Muscle of back (tissue), 13 donors: ENCODE measurements around the gene COQ5. TPM values are rescaled to one million over a fixed set of nuclear protein-coding genes. Genes with fewer than 3 reads are reported as not detected.

Experiments used
- DNase-seq, 3 donors: peaks; one replicate each; pipeline versions ENCODE4 v3.0.0 to v3.0.0-alpha.2; 2013
- long read RNA-seq, 9 donors: transcript quantifications; one replicate each; lab custom pipeline, GENCODE V29; 2026
- polyA plus RNA-seq, 10 donors: library from polyadenylated mRNA; unstranded; fragments of 120-200 nt; gene quantifications; one replicate each; pipeline ENCODE4 v1.2.1, GENCODE V29; 2013; ENCODE audit not compliant: insufficient read length in 10 of 10

COQ5 gene, protein sequence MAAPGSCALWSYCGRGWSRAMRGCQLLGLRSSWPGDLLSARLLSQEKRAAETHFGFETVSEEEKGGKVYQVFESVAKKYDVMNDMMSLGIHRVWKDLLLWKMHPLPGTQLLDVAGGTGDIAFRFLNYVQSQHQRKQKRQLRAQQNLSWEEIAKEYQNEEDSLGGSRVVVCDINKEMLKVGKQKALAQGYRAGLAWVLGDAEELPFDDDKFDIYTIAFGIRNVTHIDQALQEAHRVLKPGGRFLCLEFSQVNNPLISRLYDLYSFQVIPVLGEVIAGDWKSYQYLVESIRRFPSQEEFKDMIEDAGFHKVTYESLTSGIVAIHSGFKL
- 10 to 100 TPM; 29.2 to 43.2 (median 35.4) TPM for polyA plus RNA-seq
- long read RNA-seq, donor 1, transcript COQ5-201 (7 exons, 1,535 nt): major isoform, 7 of 8 reads
- long read RNA-seq, donor 1, partial matches to known transcripts: 0 of 8 reads
- long read RNA-seq, donor 1, other reads (novel, unspliced or antisense): 0 of 8 reads
- long read RNA-seq, donor 2, transcript COQ5-201 (7 exons, 1,535 nt): major isoform, 13 of 56 reads
- long read RNA-seq, donor 2, partial matches to known transcripts: 43 of 56 reads
- long read RNA-seq, donor 2, other reads (novel, unspliced or antisense): 0 of 56 reads
- long read RNA-seq, donor 3: 0 reads
- long read RNA-seq, donor 4, transcript COQ5-201 (7 exons, 1,535 nt): major isoform, 9 of 65 reads
- long read RNA-seq, donor 4, partial matches to known transcripts: 49 of 65 reads
- long read RNA-seq, donor 4, other reads (novel, unspliced or antisense): 7 of 65 reads
- long read RNA-seq, donor 5, transcript COQ5-201 (7 exons, 1,535 nt): major isoform, 17 of 33 reads
- long read RNA-seq, donor 5, partial matches to known transcripts: 10 of 33 reads
- long read RNA-seq, donor 5, other reads (novel, unspliced or antisense): 6 of 33 reads
- long read RNA-seq, donor 6, transcript COQ5-201 (7 exons, 1,535 nt): major isoform, 9 of 20 reads
- long read RNA-seq, donor 6, partial matches to known transcripts: 9 of 20 reads
- long read RNA-seq, donor 6, other reads (novel, unspliced or antisense): 0 of 20 reads
- long read RNA-seq, donor 7, transcript COQ5-201 (7 exons, 1,535 nt): major isoform, 6 of 6 reads
- long read RNA-seq, donor 7, partial matches to known transcripts: 0 of 6 reads
- long read RNA-seq, donor 7, other reads (novel, unspliced or antisense): 0 of 6 reads
- long read RNA-seq, donor 8, partial matches to known transcripts: 0 of 4 reads
- long read RNA-seq, donor 8, other reads (novel, unspliced or antisense): 0 of 4 reads
- long read RNA-seq, donor 9, partial matches to known transcripts: 7 of 8 reads
- long read RNA-seq, donor 9, other reads (novel, unspliced or antisense): 0 of 8 reads

DNA sequence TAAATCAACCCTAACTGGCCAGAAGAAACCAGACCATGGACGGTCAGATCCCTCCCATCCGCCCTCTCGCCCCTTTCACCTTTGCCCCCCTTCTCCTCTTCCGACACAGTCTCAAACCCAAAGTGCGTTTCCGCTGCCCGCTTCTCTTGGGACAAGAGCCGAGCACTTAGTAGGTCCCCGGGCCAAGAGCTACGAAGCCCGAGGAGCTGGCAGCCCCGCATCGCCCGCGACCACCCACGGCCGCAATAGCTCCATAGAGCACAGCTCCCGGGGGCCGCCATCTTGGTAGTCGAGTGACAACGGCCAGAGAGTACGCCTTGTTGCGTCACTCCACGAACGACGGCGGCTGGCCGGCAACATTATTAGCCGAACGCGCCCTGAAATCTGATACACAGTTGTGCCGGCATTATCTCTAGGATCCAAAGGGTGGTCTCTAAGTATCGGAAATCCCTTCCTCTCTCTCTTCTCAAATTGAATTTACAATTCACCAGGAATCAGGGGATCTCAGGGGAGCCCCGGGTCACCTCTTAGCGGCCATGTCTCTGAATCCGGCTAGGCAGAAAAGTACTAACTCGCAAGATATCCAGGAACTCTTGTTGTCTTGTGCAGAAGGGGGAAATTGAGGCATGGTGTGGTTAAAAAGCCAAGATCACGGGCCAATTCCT, at the start of gene COQ5:
Gene COQ5 (minus strand): TSS at position 298 of the 665 bp plus-strand sequence. CDS start 17 bp downstream, at position 281.
- peak; percentile 90 to 98 (median 94) for DNase-seq

DNA sequence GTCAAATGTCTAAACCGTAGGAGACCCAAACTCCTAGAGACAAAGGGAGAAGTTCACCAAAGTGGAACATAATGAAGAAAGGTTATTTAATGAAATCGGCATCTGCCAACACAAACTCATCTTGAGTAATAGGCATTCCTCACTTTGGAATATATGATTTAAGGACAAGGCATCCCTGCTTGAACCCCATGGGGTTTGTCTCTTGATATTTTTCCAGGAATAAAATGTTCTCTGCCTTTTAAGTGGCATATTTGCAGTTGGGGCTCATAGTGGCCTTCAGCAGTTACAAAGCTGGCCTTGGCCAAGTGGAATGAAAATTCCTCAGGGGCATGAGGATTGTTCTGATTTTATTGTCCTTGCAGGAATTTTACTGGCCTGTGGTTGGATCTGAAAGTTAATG, 45.1 kb upstream of the COQ5 start:
- no peak for DNase-seq

DNA sequence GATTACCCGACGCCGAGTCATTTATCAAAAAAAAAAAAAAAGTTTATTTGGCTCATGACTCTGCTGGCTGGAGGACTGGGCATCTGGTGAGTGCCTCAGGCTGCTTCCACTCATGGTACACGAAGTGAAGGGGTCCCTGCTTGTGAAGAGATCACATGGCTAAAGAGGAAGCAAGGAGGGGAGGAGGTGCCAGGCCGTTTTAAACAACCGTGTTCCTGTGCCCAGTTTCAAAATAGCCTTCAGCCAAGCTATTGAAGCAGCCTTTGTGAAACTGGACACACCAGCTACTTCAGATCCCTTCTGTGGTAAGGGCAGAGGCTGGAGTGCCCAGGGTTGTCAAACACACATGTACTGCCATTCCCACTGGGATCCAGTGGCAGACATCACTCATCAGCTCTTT, 44.6 kb upstream of the COQ5 start:
- no peak for DNase-seq

DNA sequence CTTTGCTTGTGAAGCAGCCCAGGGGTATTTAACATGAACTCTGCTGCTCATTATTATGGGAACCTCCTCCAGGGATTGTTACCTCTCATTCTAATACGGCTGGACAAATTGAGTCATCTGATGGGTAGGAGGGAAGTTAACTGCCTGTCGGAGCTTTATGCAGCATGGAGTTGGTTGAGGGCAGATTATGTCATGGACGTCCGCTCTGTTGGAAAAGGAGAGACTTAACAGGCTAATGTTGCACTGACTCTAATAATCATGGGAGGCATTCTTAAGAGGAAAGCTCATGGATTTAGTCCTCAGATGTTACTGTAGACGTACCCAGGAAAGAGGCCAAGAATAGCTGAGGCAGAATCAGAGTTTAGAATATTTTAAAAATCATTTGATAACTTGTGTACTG, 42.3 kb upstream of the COQ5 start:
- no peak for DNase-seq

DNA sequence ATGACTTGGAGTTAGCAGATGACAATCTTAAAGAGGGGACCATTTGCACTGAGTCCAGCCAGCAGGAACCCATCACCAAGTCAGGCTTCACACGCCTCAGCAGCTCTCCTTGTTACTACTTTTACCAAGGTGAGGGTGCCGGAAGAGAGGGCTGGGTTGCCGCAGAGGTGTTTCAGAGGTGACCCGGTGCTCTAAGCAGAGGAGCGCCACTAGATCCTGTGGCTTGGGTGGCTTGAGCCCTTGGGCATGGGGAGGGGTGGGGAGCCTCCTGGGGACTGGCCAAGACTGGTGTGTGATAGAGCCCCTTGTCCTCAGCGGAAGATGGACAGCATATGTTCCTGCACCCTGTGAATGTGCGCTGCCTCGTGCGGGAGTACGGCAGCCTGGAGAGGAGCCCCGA, 34.5 kb upstream of the COQ5 start:
- DNase-seq: no peak

DNA sequence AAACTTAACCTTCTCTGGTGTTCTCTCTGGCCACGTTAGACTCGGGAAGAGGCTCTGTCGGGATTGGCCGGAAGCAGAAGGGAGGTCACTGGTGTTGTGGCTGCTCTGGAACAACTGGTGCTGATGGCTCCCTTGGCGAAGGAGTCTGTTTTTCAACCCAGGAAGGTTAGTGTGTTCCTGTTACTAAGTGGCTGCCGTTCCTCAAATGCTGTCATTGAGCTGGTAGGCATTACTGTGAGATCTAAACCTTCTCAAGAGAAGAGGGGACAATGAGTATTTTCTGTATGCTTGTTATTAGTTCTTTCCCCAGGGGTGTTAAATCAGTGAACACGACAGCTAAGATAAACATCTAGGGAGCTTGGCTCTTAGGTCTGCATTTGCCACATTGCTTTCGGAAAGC, 33.9 kb upstream of the COQ5 start:
- no peak for DNase-seq

DNA sequence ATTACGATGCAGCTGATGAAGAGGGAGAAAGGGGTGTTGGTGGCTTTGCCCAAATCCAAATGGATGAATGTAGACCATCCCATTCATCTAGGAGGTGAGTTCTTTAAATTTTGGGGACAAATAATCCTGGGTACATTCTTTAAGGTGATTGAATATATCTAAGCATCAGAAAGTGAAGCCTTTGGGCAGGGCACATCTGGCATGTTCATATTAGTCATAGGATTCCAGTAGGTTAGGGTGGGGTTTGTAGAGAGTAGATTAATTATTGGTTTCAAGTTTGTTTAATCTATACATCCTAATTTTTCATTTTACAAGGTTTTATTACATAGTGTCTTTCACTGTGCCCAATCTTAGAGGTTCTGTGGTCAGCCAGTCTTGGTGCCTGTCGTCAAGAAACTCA, 28.6 kb upstream of the COQ5 start:
- DNase-seq: no peak

DNA sequence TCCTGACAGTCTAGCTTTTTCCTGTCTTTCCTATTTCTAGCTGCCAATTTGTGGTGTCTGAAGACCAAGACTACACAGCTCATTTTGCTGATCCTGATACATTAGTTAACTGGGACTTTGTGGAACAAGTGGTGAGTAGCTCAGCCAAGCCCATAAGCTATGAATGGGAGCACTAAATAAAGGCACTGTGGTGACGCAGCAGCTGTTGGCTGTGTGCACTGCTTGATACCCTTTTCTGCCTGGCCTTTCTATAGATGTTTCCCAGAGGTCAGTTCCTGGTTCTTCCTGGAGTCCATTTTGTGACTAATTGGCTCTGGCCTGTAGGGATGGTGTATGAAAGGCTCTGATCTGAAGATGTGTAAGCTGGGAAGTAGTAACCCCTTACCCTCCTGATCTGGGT, 25.7 kb upstream of the COQ5 start:
- DNase-seq: peak in 1 of 3 donors; percentile 20

DNA sequence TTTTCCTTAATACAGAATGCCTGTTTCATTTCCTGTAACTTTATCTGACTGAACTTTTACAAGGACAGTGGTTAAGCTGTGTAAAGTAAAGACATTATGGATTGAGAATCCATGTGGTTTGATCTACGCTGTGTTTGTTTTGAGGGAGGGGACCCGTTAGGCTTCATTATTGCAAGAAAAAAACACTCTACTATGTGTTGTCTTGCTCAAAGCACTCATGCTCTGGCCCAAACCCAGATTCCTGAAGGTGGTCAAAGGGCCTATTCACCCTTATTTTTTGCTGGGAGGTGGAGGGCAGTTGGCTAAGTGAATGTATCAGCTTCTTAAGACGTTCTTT, 17.1 kb upstream of the COQ5 start:
- no peak for DNase-seq

DNA sequence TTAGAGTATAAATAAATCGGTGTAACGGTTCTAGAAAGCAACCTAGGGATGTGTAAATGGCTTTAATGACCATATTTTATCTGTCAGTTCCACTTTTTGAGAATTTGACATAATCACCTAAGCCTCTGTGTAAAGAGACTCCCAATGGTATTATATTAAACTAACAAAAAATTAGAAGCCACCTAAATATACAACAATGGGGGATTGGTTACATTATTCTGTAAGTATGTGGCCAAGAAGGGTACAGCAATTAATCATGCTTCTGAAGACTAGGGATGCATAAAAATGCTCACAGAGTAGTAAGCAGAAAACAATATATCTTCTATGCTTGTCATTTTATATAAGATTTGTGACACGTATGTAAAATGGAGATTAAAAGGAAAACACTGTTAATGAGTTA, 15.7 kb upstream of the COQ5 start:
- no peak for DNase-seq

DNA sequence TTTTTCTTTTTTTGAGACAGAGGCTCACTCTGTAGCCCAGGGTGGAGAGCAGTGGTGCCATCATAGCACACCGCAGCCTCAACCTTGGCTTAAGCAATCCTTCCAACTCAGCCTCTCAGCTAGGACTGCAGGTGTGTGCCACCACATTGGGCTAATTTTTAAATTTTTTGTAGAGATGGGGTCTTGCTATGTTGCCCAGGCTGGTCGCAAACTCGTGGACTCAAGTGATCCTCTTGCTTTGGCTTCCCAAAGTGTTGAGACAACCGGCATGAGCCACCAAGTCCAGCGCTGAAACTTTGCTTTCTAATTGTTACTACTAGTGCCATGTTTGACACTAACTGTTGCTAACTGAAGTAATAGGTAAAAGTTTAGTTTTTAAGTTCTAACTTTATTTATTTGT, 13.2 kb upstream of the COQ5 start:
- no peak for DNase-seq

DNA sequence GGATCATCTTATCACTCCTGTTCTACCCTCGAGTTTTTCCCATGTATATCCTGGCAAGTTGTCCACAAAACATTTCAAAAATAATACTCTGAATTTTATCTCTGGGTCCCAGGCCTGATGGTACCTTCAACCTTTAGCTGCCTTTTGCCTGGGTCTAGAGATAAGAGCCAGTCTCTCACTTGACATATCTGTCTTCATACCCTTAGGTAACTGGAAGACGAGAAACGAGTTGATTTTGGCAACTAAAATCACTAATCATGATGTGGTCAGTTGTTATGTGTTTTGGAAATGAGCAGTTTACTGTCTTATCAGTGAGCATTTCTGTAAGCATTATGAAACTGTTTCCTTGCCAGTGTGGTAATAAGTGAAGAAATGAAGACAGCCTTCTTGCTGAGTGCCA, 11.5 kb upstream of the COQ5 start:
- no peak for DNase-seq

DNA sequence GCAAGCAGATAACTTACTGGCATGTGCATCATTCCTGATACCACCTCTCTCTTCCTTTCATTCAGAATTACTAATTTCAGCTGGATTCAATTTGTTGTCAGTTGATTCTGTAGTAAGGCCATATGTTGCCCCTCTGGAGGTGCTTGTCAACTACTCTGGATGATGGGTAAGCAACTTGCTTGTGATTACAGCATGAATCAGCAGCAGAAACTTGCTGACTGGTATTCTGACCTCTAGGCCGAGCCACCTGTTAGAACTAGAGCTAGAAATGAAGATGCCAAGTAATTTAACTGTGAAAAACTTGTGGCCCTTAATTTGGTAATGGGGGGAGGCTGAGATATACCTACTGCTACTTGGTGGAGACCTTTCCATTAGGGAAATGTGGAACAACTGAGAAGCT, 10.3 kb upstream of the COQ5 start:
- DNase-seq: peak in 1 of 3 donors; percentile 29

DNA sequence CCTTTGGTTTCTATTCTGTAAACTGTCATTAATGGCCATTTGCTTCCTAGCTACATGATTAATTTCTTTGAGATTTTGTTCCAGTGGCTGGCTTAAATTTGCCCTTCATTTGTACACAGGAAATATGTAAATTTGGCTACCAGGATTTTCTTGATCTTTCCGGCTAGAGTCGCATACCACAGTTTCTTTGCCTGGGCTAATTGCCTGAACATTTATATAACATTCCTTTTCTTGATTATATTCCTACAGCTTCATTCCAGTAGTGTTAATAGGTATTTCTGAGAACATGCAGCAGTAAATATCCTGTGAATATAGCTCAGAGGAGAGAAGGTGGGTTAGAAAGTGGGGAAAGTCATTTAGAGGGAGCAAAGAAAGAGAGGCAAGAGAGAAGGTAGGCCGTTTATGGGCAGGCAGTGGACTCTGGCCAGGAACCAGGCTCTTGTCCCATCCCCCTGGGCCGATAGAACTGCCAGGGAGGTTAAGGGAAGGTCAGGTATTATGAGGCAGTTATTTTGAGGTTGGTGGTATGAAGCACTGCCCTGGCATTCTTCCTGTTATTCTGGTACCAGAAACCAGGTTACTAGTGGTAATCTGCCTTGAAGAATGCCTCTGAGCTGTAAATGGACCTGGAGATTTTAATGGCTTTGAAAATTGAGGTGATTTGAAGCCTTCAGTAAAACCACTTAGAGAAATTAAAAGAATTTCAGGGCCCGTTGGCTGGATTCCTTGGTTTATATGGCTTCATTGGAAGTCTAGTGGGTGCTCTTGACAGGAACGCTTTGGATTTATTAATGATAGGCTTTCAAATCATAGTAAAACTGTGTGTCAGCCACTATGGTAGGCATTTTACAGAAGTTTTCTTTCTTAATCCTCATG, 9.6 kb upstream of the COQ5 start:
- DNase-seq: peak in 1 of 3 donors; percentile 51

DNA sequence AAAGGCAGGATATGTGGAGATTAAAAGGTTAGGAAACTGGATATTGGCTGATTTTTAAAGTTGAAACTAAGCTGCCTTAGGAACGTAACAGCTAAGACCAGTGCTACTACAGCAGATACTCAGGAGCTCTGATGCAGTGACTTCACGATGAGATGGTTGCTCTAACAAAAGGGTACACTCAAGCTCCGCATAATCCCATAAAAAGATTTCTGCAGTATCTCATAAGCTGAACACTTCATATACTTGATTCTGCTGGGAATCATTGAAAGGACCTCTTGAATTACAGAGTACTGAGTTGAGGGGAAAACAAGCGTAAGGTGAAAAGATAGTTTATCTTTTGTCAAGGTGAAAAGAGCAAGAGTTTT, 8.9 kb upstream of the COQ5 start:
- DNase-seq: no peak

DNA sequence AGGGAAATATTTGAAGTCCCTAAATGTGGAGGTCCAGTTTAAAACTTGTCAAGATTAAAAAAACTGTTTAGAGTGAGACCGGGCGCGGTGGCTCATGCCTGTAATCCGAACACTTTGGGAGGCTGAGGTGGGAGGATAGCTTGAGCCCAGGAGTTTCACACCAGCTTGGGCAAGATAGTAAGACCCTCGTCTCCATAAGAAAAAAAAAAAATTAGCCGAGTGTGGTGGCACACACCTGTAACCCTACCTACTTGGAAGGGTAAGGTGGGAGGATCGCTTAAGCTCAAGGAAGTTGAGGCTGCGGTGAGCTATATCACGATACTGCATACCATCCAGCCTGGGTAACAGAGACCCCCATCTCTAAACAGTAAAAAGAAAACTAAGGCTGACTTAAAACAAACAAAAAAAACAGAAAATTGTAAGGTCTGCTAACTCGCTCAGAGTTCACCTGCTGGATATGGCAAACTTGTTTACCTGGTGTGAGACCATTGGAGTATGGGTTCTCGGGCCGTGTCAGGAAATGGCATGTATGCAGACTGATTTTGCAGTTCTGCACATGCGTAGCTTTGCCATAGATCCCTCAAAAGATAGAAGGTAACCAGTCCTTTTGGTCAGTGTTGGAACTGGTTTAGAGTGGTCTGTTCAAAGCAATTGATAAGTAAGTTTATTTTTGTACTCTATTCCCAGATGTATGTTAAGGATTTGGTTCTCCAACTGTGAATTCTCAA, 7.3 kb upstream of the COQ5 start:
- DNase-seq: no peak

DNA sequence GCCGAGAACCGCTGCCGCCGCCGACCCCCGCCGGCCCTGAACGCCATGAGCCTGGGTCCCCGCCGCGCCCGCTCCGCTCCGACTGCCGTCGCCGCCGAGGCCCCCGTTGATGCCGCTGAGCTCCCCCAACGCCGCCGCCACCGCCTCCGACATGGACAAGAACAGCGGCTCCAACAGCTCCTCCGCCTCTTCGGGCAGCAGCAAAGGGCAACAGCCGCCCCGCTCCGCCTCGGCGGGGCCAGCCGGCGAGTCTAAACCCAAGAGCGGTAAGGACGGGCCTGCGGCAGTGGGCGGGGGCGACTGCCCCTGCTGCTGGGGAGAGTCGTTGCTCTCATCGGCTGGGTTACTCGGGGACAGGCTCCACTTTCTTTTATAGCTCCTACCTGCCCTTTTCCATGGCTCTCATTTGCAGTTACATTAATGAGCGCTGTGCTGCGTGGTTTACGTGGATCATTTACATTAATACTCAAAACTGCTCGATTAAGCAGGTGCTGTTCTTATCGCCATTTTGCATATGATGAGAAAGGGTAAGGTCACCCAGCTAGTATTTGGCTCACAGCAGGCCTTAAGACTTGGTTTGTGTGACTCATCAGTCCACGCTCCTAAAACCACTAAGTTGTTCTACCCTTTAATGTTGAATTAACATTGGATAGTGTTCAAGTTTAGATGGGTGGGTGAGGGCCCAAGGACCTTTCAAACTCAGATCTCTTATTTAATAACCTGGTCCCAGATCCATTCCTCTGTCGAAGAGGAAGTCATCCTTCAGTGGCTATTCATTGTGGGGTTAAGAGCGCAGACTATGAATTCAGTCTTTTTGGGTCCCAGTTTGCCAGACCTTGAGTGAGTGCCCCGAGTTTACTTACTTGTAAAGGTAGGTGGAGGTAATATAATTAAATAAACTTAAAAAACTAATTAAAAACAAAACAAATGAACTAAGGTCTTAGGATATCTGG, 6.0 kb upstream of the COQ5 start:
- DNase-seq: peak in 2 of 3 donors; percentile 38 to 42

DNA sequence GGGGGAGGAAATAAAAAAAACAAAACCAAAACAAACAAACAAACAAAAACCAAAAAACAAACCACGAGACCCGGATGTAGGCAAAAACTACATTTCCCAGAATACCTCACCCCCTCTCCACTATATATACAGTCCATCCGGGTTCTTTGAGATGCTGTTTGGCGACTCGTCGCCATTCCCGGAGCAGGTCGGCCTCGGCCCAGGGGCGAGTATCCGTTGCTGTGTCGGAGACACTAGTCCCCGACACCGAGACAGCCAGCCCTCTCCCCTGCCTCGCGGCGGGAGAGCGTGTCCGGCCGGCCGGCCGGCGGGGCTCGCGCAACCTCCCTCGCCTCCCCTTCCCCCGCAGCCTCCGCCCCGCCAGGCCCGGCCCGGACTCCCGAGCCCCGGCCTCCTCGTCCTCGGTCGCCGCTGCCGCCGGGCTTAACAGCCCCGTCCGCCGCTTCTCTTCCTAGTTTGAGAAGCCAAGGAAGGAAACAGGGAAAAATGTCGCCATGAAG, 5.3 kb upstream of the COQ5 start, which contains the start of gene RNF10:
Gene RNF10 (plus strand): TSS at position 154 of the 500 bp plus-strand sequence. CDS start 456 bp downstream, outside the sequence.
- peak; percentile 92 to 96 (median 92) for DNase-seq
